Renal cortical epithelial cell (primary cell): Measurements from ENCODE around the gene DDX41. TPM values are rescaled to one million over a fixed set of nuclear protein-coding genes. Genes with fewer than 3 reads are reported as not detected.
"Not testable (repeated sequence)": the region's sequence is repeated elsewhere in the genome, so short reads cannot be mapped to it uniquely, and the experiment has no call there.

Experiments
- DNase-seq: peaks from one replicate; pipeline ENCODE4 v3.0.0-alpha.2; 2011; ENCODE audit warnings: low read depth
- total RNA-seq: library from RNA; depleted of rRNA; stranded (reverse); fragments of >200 nt; gene quantifications from 2 replicates; pipeline ENCODE4 v1.2.3, GENCODE V29; 2014

The DDX41 gene
- total RNA-seq, 1 donor from 2014 or later: 141 TPM

- DNase-seq: peak; percentile 56
Measured at GRCh38 chr5:177537389-177538361, 20.9 kb upstream of the DDX41 start.

- no peak for DNase-seq
Measured at GRCh38 chr5:177536386-177536785, 19.6 kb upstream of the DDX41 start.

DNA sequence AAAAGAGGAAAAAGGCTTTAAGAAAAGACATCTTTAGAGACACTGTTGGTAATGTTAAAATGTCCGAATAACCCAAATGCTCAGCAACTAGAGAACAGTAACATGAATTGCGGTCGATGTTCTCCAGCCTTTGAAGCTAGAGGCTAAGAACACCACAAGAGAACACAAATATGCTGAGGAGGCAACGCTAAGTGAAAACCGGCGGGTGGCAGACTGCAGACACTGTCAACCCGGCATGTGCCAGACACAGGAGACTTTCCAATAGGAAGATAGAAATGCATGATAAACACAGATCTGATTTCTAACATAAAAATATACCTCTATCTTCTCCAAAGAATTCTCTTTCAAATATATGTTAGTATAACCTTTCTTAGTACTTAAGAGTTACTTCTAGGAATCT lies 18.4 kb upstream of the DDX41 start:
- no peak for DNase-seq

GRCh38 chr5:177534433-177534832 lies 17.7 kb upstream of the DDX41 start:
- DNase-seq: not testable (repeated sequence)

DNA sequence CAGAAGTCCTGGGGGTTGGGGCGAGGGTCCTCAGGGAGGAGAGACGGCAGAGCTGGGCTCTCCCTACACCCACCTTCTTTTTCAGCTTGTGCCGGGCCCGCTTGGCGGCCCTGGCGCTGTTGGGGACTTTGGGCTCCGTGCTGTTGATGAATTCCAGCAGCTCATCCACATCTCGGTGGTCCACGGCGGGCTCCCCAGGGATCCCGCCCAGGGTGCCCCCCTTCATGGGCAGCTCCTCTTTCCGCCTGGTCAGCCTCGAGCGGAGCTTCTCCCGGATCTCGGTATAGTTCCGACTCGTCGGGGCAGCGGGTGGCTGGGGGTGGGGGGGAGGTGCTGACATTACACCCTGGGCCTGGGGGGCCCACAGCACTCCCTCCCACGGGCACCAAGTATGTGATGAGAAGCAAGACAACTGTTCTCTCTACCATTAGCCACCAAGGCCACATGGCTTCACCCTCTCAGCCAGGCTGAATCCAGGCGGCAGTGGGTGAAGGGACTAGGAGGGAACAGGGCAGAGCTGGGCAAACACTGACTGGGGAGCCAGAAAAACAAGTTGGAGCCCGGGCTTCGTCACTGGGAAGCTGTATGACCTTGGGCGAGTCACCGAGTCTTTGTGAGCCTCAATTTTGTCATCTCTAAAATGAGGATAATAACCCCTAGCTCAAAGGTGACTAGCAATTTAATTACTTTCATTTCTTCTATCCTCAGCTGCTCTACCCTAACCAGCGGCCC lies 14.6 kb upstream of the DDX41 start:
- DNase-seq: no peak

- no peak for DNase-seq
Measured at GRCh38 chr5:177530638-177531037, 13.9 kb upstream of the DDX41 start.

DNA sequence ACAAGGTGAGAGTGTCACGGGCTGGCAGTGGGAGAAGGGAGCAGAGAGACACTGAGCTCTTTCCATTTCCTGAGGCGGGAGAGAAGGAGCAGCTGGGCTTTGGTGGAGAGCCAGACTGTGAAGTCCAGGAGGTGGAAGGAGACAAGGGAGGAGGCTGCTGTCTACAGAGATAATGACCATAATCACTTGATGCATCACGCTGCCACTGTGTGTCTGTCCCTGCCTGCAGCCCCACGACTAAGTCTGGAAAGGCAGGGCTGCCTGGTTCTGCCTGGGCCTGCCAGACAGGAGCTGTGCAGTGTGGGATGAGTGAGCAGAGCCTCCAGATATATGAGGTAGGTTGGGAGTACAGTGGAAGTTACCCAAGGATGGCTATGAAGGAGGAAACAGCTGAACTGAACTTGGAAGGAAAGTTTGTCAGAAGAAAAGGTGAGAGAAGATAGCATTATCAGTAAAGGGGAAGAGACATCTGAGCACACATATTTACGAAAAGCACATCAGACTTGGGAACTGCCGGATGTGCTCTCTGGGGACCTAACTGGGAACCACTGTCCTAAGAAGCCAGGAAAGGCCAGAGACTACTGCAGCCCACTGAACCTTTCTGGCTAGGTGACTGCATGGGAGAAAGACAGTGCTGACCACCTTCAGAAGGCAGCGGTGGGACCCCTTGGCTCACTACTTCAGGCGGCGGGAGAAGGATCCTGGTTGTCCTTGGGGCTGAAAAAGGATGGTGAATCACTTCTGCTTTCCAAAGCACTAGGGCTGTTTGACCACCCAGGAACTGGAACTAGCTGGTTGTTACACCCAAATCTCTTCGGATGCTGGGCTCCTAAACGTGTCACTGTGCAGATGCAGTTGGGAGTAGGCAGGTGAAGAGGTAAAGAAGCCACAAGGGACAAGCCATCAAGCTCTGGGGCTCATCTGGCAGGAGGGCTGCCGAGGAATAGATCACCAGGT lies 12.8 kb upstream of the DDX41 start:
- DNase-seq: no peak

- no peak for DNase-seq
Measured at GRCh38 chr5:177528631-177529030, 11.9 kb upstream of the DDX41 start.

GRCh38 chr5:177527595-177527994 lies 10.8 kb upstream of the DDX41 start:
- DNase-seq: no peak

- no peak for DNase-seq
Measured at GRCh38 chr5:177526791-177527190, 10.0 kb upstream of the DDX41 start.

DNA sequence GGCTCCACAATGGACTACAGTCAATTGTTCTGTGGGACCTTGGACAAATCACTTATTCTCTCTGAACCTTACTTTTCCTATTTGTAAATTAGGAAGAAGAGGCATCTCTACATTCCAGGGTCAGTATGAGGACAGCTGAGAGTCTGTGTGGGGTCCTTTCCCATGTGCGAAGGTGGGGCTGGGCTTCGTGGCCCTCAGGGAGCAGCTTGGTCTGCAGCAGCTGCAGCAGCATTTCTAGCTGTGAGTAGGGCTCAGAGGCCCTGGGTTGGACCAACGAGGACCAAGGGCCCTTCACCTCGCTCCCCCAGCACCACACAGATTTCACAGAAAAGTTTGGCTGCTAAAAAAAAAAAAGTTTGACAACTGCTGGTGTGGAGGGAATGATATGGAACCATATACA lies 9.4 kb upstream of the DDX41 start:
- DNase-seq: no peak

DNA sequence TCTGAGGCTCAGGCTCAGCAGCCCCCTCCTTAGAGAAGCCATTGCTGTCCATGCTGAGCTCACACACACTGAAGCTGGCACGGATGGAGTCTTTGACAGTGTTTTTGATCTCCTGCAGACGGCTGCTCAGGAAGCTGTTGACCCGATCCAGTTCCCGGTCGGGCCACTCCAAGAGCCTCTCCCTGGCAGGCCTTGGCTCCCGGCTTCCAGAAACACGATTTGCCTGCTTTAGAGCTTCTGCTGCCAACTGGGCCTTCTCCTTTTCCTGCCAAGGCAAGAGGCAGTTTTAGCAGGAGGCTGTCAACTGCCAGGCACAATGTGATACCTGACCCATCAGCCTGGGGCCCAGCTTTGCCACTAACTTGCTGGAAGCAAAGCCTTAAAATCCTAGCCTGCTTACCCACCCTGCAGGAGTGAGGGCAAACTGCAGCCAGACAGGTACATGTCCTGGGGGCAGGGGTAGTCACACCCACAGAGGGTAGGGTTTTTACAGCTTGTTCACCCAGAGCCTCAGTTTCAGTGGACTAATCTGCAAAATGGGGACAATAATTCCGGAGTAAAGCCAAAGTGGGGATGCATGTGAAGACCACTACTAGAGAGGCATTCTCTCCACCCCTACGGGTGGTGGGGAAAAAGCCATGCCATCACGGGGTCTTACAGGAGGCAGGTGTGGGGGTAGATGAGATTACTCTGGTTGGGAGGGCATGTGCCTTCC lies 8.3 kb upstream of the DDX41 start:
- DNase-seq: no peak

- no peak for DNase-seq
Measured at GRCh38 chr5:177524539-177524900, 7.8 kb upstream of the DDX41 start.

- DNase-seq: no peak
Measured at GRCh38 chr5:177523711-177524538, 7.2 kb upstream of the DDX41 start.

DNA sequence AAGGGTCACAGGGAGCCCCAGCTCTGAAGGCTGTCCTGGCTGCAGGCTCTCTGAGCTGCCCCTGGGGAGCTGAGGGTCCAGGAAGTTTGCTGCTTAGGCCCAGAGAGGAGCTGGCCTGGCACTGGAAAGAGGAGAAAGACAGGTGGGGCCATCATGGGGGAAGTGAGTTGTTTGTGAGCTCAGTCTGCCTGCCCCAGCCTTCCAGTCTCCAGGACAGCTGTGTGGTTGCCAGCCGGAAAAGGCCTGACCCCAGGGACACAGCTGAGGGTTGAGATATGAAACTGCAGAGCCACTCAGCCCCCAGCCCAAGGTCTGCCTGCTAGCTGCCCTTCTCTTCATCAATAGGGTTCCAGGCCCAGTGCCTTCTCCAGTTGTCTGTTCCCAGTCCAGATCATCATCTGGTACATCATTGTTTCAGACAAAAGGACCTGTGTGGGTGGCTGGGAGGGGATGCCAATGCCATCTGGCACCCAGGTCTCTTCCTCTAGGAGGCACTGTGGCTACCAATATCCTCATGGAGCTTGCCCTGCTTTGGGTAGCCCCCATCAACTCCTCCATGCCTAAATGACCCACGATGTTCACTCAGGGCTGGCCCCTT lies 4.3 kb upstream of the DDX41 start:
- DNase-seq: no peak

GRCh38 chr5:177520271-177520670 lies 3.5 kb upstream of the DDX41 start:
- no peak for DNase-seq

DNA sequence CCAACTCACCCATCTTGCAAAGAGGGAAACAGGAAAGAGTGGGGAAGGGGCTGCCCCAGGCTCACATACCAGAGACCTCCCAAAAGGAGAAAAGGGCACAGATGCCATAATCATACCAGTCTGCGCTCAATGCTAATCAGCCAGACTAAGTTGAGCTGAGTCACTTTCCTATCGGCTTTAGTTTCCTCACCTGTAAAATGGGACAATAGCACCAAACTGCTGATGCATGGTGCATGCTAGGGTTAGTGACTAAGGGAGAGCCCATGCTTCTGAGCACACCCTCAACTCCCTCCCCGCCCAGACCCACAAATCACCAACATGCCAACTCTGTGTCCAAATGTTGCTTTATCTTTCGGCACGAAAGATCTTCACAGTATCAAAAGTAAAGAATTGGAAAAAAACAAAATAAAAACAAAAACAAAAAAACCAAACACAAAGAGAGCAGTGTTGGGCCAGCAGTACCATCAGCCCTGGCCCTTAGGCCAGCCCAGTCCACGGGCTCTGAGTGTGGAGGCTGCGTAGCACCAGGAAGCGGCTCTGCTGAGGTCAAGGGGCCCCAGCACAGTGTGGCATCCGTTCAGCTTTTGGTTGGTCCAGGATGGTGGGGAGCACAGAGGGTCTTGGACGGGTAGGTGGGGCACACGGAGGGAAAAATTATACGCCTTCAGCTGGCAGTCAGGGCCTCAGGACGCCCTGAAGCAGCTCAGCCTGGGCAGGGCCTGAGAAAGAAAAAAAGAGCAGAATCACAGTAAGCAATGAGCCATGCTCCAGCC lies 2.9 kb upstream of the DDX41 start:
- DNase-seq: no peak

- DNase-seq: no peak
Measured at GRCh38 chr5:177515580-177515979, 1.2 kb downstream of the DDX41 start.

DNA sequence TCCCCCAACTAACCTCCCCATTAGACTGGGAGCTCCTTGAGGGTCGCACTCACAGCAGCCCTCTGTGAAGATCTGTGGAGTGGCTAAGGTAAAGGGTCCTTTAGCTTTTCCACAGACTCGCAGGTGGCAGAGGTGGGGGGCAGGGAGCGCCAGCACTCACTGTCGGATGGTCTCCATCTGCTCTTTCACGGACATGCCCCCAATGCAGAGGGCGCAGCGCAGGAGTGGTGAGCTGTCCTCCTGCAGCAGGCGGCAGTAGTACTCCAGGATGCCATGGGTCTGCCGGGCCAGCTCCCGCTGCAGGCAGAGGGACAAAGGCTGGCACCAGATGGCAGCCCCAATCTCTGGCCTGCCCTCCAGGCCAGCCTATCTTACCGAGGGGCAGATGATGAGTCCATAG lies 2.2 kb downstream of the DDX41 start:
- no peak for DNase-seq
